Peyer's patch (tissue), 4 donors: ENCODE measurements around the gene B4GALT5.

Experiments used
- POLR2A ChIP-seq, 2 donors: fragments of 450-650 bp; IDR thresholded peaks; one replicate each; pipeline ENCODE4 v1.5.1; 2017; ENCODE audit warnings: antibody characterized with exemption in 2 of 2, mild to moderate bottlenecking in 2 of 2, moderate library complexity in 2 of 2
- TF ChIP-seq, protein P1 (sequence below), 6 experiments: fragments of 450-650 bp in 4 of 6; fragments of 200-600 bp in 2 of 6; sonication (generic) in 1 of 6; IDR thresholded peaks; one replicate each; pipeline ENCODE4 v1.5.1; 2017 to 2019; ENCODE audit warnings: antibody characterized with exemption in 6 of 6, mild to moderate bottlenecking in 3 of 6, moderate library complexity in 1 of 6

DNA sequence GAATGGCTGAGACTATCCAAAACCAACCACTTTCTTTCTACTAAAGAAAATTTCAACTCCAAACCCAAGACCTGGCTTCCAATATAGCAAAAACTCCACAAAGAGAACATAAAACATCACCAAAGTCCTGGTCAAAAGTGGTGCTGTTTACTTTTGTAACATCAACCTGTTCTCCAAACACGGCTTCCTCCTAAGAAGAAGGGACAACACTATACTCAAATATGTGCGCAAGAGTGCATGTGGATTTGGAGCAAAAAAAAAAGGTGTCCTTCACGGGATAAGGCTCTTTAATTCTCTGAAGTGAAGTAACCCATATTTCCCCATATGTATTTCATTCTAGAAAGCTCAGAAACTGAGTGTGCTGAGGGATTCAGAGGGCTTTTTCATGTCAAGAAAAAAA, 6.6 kb downstream of the B4GALT5 start:
- TF ChIP-seq POLR2A (IDR thresholded peaks at IDR 0.05) = no peak
- TF ChIP-seq, protein P1, sequence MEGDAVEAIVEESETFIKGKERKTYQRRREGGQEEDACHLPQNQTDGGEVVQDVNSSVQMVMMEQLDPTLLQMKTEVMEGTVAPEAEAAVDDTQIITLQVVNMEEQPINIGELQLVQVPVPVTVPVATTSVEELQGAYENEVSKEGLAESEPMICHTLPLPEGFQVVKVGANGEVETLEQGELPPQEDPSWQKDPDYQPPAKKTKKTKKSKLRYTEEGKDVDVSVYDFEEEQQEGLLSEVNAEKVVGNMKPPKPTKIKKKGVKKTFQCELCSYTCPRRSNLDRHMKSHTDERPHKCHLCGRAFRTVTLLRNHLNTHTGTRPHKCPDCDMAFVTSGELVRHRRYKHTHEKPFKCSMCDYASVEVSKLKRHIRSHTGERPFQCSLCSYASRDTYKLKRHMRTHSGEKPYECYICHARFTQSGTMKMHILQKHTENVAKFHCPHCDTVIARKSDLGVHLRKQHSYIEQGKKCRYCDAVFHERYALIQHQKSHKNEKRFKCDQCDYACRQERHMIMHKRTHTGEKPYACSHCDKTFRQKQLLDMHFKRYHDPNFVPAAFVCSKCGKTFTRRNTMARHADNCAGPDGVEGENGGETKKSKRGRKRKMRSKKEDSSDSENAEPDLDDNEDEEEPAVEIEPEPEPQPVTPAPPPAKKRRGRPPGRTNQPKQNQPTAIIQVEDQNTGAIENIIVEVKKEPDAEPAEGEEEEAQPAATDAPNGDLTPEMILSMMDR (IDR thresholded peaks at IDR 0.05) = no peak
